K562 (cell line): ENCODE results near the gene RAB6B. TPM values are rescaled to one million over a fixed set of nuclear protein-coding genes. Genes with fewer than 3 reads are reported as not detected.

Experiments
- CBFA2T2 ChIP-seq: fragments of 450-650 bp; conservative IDR thresholded peaks from 2 replicates; pipeline ENCODE4 v1.6.1; 2017; ENCODE audit warnings: mild to moderate bottlenecking
- CEBPG ChIP-seq, 3 experiments: fragments of 200-800 bp in 1 of 3; sonication (Bioruptor generic) in 1 of 3; sonication (generic) in 1 of 3; formaldehyde crosslinking in 1 of 3; IDR thresholded peaks in 2 of 3; conservative IDR thresholded peaks in 1 of 3; 2 replicates each; pipeline versions ENCODE4 v1.6.1 to v1.8.0; 2016 to 2022; ENCODE audit warnings: missing compliant biosample characterization in 2 of 3, missing genetic modification characterization in 2 of 3, mild to moderate bottlenecking in 1 of 3, missing genetic modification reagents in 1 of 3
- ESRRA ChIP-seq: fragments of 450-650 bp; IDR thresholded peaks from 2 replicates; pipeline ENCODE4 v1.6.1; 2014; ENCODE audit warnings: low read depth, mild to moderate bottlenecking, moderate library complexity, borderline replicate concordance
- GTF2E2 ChIP-seq: fragments of 200-800 bp; sonication (Bioruptor generic); IDR thresholded peaks from 2 replicates; pipeline ENCODE4 v1.6.1; 2016; ENCODE audit warnings: missing genetic modification characterization, missing compliant biosample characterization
- MXI1 ChIP-seq: IDR thresholded peaks from 2 replicates; pipeline ENCODE4 v1.6.1; 2011; ENCODE audit warnings: low read depth, mild to moderate bottlenecking, improper control_type of control experiment, low read length
- NR3C1 ChIP-seq: sonication (generic); formaldehyde crosslinking; IDR thresholded peaks from 2 replicates; pipeline ENCODE4 v1.8.1; 2022; ENCODE audit warnings: missing genetic modification reagents
- RBM39 ChIP-seq: fragments of 200-400 bp; formaldehyde crosslinking; optimal IDR thresholded peaks from 2 replicates; pipeline ENCODE3; 2018; ENCODE audit warnings: low read depth, low read length
- RHOXF2B ChIP-seq: fragments of 250-450 bp; sonication (Bioruptor Pico); conservative IDR thresholded peaks from 2 replicates; pipeline ENCODE4 v1.5.1; 2021
- SFPQ ChIP-seq: fragments of 200-400 bp; formaldehyde crosslinking; IDR thresholded peaks from 2 replicates; pipeline ENCODE4 v1.6.1; 2017; ENCODE audit warnings: mild to moderate bottlenecking, low read depth, low read length, moderate library complexity
- SIN3A ChIP-seq, 2 experiments: fragments of 150-350 bp in 1 of 2; IDR thresholded peaks; 2 replicates each; pipeline ENCODE4 v1.6.1; 2011 to 2016; ENCODE audit warnings: borderline replicate concordance in 2 of 2, low read depth in 2 of 2, low read length in 2 of 2, mild to moderate bottlenecking in 2 of 2, moderate library complexity in 2 of 2; ENCODE audit not compliant: control insufficient read depth in 1 of 2
- ZNF24 ChIP-seq: fragments of 450-650 bp; IDR thresholded peaks from 2 replicates; pipeline ENCODE4 v1.6.1; 2016
- polyA plus RNA-seq, 8 experiments: library from polyadenylated mRNA; depleted of rRNA in 4 of 8; stranded (reverse) in 5 of 8; unstranded in 3 of 8; fragments of >200 nt; fragmentation: Nextera tagmentation in 2 of 8; fragmentation: Illumina TruSeq in 1 of 8; extraction: Ambion mirVana in 2 of 8; extraction: Trizol in 1 of 8; gene quantifications; 2 replicates each; pipeline versions ENCODE4 v1.2.1 to v1.2.3, GENCODE V29; 2011 to 2014; ENCODE audit warnings: inconsistent platforms in 1 of 8, missing spikeins in 1 of 8
- total RNA-seq, 7 experiments: library from RNA; depleted of rRNA in 6 of 7; stranded (reverse); fragments of >200 nt in 6 of 7; fragmentation: Illumina TruSeq in 2 of 7; extraction: Trizol in 2 of 7; gene quantifications; 2 replicates each; pipeline versions ENCODE4 v1.2.1 to v1.2.3, GENCODE V29; 2011 to 2021; ENCODE audit warnings: low replicate concordance in 1 of 7
- TF ChIP-seq, protein P1 (sequence below): sonication (generic); formaldehyde crosslinking; IDR thresholded peaks from 2 replicates; pipeline ENCODE4 v1.8.0; 2023; ENCODE audit warnings: mild to moderate bottlenecking, missing genetic modification reagents
- TF ChIP-seq, protein P2 (sequence below): sonication (generic); formaldehyde crosslinking; IDR thresholded peaks from 2 replicates; pipeline ENCODE4 v1.8.1; 2022; ENCODE audit warnings: missing genetic modification reagents
- TF ChIP-seq, protein P3 (sequence below): sonication (generic); formaldehyde crosslinking; IDR thresholded peaks from 2 replicates; pipeline ENCODE4 v1.4.0; 2020; ENCODE audit warnings: mild to moderate bottlenecking, missing genetic modification reagents
- TF ChIP-seq, protein P4 (sequence below): sonication (generic); formaldehyde crosslinking; IDR thresholded peaks from 2 replicates; pipeline ENCODE4 v1.8.0; 2022; ENCODE audit warnings: mild to moderate bottlenecking, missing genetic modification reagents

Gene RAB6B
- total and polyA plus RNA-seq, 9 of the 15 experiments (the other 6 are each of a cell fraction or from before 2014, with no cell fraction given), result 0.60 to 18.1 (median 1.5) TPM

GRCh38 chr3:133895208-133896001, at the start of gene RAB6B (continued):
- TF ChIP-seq, protein P1, sequence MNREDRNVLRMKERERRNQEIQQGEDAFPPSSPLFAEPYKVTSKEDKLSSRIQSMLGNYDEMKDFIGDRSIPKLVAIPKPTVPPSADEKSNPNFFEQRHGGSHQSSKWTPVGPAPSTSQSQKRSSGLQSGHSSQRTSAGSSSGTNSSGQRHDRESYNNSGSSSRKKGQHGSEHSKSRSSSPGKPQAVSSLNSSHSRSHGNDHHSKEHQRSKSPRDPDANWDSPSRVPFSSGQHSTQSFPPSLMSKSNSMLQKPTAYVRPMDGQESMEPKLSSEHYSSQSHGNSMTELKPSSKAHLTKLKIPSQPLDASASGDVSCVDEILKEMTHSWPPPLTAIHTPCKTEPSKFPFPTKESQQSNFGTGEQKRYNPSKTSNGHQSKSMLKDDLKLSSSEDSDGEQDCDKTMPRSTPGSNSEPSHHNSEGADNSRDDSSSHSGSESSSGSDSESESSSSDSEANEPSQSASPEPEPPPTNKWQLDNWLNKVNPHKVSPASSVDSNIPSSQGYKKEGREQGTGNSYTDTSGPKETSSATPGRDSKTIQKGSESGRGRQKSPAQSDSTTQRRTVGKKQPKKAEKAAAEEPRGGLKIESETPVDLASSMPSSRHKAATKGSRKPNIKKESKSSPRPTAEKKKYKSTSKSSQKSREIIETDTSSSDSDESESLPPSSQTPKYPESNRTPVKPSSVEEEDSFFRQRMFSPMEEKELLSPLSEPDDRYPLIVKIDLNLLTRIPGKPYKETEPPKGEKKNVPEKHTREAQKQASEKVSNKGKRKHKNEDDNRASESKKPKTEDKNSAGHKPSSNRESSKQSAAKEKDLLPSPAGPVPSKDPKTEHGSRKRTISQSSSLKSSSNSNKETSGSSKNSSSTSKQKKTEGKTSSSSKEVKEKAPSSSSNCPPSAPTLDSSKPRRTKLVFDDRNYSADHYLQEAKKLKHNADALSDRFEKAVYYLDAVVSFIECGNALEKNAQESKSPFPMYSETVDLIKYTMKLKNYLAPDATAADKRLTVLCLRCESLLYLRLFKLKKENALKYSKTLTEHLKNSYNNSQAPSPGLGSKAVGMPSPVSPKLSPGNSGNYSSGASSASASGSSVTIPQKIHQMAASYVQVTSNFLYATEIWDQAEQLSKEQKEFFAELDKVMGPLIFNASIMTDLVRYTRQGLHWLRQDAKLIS, result no peak
- TF ChIP-seq ZNF24 (0 out of 2 replicates have a peak, but pooled peaks have one; percentile 59), ESRRA (no peak), SIN3A (IDR thresholded peaks at IDR 0.05; ENCODE audit: borderline replicate concordance in 2 of 2, control insufficient read depth in 1 of 2, low read depth in 2 of 2, low read length in 2 of 2) (no peak), CEBPG (CRISPR knock-in tag; IDR thresholded peaks at IDR 0.05) (no peak), CEBPG (tag; conservative IDR thresholded peaks at IDR 0.05 in 1 of 2, IDR thresholded peaks at IDR 0.05 in 1 of 2) (no peak), RHOXF2B (CRISPR knock-in tag) (no peak), CBFA2T2 (no peak), GTF2E2 (tag) (no peak), SFPQ (no peak), MXI1 (no peak), RBM39 (no peak), NR3C1 (CRISPR knock-in tag) (no peak)
- TF ChIP-seq, protein P2, sequence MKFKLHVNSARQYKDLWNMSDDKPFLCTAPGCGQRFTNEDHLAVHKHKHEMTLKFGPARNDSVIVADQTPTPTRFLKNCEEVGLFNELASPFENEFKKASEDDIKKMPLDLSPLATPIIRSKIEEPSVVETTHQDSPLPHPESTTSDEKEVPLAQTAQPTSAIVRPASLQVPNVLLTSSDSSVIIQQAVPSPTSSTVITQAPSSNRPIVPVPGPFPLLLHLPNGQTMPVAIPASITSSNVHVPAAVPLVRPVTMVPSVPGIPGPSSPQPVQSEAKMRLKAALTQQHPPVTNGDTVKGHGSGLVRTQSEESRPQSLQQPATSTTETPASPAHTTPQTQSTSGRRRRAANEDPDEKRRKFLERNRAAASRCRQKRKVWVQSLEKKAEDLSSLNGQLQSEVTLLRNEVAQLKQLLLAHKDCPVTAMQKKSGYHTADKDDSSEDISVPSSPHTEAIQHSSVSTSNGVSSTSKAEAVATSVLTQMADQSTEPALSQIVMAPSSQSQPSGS (CRISPR knock-in tag), result no peak
- TF ChIP-seq, protein P3, sequence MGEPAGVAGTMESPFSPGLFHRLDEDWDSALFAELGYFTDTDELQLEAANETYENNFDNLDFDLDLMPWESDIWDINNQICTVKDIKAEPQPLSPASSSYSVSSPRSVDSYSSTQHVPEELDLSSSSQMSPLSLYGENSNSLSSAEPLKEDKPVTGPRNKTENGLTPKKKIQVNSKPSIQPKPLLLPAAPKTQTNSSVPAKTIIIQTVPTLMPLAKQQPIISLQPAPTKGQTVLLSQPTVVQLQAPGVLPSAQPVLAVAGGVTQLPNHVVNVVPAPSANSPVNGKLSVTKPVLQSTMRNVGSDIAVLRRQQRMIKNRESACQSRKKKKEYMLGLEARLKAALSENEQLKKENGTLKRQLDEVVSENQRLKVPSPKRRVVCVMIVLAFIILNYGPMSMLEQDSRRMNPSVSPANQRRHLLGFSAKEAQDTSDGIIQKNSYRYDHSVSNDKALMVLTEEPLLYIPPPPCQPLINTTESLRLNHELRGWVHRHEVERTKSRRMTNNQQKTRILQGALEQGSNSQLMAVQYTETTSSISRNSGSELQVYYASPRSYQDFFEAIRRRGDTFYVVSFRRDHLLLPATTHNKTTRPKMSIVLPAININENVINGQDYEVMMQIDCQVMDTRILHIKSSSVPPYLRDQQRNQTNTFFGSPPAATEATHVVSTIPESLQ, result no peak
- TF ChIP-seq, protein P4, sequence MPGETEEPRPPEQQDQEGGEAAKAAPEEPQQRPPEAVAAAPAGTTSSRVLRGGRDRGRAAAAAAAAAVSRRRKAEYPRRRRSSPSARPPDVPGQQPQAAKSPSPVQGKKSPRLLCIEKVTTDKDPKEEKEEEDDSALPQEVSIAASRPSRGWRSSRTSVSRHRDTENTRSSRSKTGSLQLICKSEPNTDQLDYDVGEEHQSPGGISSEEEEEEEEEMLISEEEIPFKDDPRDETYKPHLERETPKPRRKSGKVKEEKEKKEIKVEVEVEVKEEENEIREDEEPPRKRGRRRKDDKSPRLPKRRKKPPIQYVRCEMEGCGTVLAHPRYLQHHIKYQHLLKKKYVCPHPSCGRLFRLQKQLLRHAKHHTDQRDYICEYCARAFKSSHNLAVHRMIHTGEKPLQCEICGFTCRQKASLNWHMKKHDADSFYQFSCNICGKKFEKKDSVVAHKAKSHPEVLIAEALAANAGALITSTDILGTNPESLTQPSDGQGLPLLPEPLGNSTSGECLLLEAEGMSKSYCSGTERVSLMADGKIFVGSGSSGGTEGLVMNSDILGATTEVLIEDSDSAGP (CRISPR knock-in tag), result no peak
